HG03354 (cell line): ENCODE data around the gene PRM1.

ENCODE experiments used
- ATAC-seq: cut with Tn5 transposase; IDR thresholded peaks from one replicate; pipeline ENCODE4 v1.9.1; 2021; ENCODE audit warnings: mild to moderate bottlenecking; ENCODE audit not compliant: unreplicated experiment, poor library complexity, severe bottlenecking

PRM1 gene

DNA sequence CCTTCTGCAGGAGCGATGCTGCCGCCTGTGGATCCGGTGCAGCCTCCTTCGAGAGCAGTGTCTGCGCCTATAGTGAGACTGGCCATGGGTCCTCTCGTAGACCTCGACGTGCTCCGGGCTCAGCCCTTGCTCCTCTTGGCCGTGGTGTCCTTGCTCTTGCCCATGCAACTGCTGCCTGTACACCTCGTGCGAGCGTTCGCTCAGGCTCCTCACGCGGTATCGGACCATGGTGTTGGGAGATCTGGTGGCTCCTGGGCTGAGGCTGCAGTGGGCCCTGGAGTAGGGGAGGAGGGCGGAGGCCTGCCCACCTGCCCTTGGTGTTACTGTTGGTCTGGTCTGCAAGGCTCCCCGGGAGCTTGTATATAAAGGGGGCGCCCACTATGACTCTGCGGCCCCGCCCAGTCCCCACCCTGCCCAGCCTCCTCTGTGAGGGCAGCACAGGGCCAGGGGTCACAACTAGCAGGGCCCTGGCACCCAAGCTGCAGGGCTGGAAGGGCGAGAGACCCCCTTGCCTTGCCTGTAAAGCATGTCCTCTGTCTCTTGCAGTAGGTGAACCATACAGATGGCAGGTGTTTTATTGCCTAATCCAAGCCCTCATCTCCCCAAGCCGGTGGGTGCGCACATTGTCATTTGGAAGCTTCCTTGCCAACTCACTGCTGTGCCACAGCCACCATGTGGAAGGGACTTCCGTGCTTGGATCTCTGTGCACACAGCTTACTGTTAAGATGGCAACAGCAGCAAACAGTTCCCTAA, 4.8 kb downstream of the PRM1 start, which contains the start of gene PRM2:
Gene PRM2, minus strand, starts transcription at position 338 of the 753 bp plus-strand sequence. Its CDS starts 110 bp downstream, at position 228.
- no peak for ATAC-seq

DNA sequence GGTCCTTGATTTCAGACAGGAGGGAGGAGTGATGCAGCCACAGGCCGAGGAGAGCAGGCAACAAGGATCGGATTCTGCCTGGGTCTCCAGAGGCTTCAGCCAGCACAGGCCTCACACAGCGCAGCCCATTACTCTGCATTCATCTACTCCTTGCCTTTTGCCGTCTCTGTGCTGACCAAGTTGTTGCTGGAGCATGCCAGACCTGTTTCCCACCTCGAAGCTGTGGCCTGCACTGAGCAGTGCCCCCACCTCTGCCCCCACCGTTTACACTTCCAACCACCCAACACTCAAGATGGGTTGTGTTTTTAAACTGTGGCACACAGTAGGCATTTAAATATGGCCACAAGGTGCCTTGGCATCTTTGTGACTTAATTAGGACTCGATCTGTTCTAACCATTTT, 6.2 kb downstream of the PRM1 start:
- ATAC-seq: no peak

DNA sequence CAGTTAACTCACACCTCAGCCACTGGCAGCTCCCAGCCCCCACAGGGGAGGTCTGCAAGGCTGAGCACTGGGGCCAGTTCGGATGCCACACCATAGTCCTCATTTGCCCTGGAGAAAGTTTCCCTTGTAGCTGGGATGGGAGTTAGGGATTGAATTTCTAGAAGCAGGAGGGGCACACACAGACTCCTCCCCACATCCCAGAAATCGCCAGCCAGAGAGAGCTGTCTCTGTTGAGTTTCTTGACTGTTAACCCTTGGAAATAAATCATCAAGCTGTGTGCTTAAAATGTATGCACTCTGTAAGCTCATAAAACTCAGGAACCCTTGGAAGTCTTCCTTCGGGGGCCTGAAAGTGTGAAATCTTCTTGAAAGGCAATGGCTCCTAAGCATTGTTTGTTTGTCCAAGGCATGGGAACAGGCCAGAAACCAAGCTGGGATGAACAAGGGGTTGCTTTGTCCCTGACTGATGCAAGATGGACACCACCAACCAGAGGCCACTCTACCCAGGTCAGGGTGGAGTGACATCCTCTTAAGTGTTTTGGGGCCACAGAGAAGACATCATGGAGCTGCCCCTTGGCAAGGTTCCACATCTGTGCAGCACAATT, 7.3 kb downstream of the PRM1 start:
- no peak for ATAC-seq

DNA sequence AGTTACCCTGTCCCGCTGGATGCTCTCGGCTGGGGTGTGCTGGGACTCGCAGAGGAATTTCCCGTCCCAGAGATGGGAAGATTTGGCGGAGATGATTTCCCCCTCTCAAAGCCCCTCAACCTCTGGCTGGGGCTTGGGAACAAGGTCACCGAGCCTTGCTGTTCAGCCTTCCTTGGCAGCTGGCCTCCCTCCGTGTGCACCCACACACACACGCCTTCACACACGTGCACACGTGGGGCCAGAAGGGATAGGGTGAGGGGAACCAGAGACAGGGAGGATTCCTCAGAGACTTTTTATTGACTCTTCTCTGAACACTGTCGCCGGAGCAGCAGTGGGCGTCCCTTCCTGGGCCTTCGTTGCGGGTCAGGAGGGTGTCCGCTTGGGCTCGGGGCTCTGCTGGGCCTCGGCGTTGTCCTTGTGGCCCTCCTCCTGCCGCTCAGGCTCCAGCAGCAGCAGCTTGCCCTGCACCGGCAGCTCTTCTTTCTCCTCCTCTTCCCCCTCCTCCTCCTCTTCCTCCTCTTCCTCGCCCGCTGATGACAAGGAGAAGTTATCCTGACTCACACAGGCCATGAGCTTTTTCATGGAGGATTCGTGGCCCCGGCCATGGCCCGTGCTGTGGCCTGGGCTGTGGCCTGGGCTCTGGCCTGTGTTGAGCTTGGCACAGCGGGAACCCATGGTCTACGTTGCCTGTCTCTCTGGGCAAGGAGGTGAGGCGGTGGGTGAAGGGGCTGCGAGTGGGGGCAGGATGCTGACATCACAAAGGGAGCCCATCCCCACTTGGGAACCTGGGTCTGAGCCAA, 8.0 kb downstream of the PRM1 start, which contains the start of gene PRM3:
Gene PRM3, minus strand, starts transcription at position 709 of the 800 bp plus-strand sequence. Its CDS starts 34 bp downstream, at position 675.
- no peak for ATAC-seq

DNA sequence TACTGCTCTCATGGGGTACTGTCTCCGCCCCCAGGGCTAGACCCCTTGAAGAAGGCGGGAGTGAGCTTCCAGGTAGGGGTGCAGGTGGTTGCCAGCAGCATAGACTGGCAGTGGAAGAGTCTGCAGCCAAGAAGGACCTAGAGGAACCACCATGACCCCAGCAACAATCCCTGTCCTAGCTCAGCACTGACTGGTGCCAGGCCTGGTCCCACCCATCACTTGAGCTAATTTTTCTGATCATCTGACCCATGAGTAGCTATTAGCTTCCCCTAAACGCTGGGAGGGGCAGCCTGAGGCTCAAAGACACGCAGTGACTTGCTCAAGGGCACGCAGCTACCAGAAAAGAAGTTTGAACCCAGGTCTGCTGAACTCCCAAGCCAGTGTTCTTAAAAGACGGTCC, 8.6 kb downstream of the PRM1 start:
- ATAC-seq: no peak

DNA sequence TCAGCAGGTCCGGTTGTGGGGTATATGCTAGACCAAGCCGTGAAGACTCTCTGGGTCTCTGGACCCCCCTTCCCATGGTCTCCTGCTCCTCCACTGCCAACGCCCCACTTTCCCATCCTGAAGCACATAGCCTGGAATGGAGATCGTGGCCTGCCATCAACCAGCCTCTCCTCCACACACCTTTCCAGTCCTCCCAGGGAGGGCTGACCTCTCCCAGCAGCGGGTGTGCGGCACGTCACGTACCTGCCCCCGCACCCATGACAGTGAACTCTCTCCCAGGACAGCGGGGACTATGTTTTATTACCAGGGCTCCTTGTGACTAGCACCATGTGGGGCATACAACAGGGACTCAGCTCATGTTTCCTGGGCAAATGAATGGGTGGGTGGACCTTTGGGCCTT, 9.5 kb downstream of the PRM1 start:
- no peak for ATAC-seq

DNA sequence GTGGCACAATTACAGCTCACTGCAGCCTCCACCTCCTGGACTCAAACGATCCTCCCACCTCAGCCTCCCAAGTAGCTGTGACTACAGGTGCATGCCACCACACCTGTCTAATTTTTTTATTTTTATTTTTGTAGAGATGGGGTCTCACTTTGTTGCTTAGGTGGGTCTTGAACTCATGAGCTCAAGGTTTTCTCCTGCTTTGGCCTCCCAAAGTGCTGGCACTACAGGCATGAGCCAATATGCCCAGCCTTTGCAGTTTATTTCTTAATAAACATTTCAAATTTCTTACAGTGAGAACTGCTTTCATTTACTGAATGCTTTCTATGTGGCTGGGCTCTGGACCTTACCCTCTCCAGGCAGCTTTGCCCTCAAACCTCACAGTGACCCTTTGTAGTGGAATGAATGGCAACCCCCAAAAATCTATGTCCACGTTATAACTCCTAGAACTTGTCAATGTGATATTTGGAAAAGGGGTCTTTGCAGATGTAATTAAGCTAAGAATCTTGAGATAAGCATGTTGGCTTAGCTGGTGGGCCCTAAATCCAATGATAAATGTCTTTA, 10.4 kb downstream of the PRM1 start:
- no peak for ATAC-seq

DNA sequence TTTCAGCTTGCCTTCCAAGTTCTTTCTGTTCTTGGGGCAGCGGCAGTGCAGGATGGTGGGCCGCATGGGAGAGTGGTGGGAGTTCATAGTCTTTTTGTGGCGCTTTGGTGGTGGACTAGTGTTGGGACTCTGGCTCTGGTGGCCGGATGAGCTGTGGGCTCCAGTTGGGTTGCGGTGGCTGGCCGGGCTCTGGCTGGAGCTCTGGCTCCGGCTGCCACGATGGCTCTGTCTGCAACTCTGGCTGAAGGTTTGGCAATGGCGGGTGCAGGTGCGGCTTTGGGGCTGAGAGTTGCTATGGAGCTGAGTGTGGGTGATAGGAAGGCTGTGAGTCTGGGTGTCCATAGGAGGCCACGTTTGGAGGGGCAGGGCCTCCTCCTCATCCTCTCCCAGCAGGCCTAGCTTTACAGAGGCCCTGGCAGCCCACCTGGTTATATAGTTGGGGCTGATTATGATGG, 12.2 kb downstream of the PRM1 start, which contains the start of gene TNP2:
Gene TNP2, minus strand, starts transcription at position 405 of the 455 bp plus-strand sequence. Its CDS starts 63 bp downstream, at position 342.
- no peak for ATAC-seq

DNA sequence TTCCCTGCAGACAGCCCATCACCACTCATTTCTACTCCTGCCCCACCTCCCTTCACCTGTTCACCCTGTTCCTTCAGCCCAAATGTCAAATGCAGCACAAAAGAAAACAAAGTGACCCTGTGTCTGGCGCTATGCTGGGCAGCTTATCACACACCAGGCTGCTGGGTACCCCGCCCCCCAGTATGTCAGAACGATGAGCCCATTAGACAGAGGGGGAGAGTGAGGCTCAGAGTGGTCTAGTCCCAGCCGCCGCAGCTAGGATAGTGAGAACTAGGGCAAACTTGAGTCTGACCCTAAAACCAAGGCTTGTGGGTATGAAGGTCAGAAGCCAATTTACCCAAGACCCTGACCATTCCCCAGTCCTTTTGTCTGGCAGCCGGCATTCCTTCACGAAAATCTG, 16.0 kb downstream of the PRM1 start:
- ATAC-seq: no peak

DNA sequence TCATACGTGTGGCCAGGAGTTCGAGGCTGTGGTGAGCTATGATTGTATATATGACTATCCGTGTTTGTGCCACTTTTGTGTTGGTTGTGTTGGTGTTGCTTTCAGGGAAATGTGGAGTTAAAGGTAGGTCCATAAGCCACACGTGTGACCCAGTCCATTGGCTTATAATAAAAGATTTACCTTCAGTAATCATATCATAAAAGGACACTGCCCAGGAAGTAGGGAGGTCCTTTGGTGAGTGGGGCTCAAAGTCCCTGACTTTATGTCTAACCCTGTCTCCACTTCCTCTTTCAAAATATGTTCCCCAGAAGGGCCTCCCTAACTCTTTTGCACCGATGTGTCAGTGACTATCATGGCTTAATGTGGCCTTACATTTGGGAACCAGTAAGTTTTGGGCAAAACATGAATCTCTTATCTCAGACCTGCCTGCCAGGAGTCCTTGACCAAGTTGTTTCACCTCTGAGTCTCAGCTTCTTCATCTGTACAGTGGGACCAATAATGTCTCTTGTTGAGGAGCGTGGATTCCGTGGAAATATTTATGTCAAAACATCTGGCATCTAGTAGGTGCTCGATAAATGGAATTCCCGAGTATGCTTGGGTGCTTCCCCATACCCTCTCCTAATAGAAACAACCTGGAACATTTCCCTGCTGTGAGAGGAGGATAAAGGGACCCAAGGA, 16.8 kb downstream of the PRM1 start:
- ATAC-seq: no peak

DNA sequence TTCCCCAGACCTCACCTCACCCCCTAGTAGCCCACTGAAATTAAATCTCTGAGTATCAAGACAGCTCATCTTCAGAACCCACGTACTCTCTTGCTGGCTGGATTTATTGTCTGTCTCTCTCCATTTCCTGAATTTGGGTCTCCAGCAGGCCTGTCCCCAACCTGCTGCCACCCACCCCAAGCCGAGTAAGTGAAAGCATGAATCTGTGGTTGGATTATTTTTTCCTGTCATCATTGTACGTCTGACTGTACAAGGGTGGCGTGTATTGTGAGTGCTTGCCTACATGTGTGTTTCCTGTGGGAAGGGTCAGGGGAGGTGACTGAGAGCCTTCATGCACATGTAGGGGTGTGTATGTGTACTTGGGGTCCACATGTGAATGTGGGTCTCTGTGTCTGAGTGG, 17.4 kb downstream of the PRM1 start:
- no peak for ATAC-seq

DNA sequence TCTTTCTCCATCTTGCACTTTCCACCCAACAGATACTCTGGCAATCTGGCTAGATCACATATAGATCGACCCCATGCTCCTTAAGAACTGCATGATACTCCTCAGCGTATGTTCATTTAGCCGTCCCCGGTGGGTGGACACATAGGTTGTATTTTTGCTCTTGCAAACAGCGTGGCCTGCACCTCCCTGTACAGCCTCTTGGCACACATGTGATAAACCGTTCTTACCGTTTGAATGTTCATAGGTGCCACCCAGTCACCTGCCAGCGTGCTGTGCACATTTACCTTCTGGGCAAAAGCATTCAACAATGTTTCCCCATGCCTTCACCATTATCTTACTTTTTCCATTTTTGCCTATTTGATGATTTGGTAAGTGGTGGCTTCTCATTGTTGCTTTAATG, 18.2 kb downstream of the PRM1 start:
- ATAC-seq: no peak

DNA sequence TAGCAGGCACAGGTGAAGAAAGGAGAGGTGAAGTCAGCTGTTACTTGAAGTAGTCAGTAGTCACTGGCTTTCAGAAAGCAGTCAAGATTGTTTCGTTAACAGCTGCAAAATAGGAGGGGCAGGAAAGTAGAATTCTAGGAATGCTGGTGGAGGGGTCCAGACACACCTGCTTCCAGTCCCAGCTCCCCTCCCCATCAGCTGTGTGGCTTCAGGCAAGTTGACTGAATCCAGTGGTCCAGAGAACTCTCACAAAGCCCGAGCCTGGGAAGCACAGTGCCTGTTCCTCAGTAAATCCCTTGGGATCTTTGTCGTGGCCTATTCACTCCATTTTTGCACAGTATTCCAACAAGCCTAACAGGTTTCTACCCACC, 20.5 kb downstream of the PRM1 start:
- ATAC-seq: no peak

DNA sequence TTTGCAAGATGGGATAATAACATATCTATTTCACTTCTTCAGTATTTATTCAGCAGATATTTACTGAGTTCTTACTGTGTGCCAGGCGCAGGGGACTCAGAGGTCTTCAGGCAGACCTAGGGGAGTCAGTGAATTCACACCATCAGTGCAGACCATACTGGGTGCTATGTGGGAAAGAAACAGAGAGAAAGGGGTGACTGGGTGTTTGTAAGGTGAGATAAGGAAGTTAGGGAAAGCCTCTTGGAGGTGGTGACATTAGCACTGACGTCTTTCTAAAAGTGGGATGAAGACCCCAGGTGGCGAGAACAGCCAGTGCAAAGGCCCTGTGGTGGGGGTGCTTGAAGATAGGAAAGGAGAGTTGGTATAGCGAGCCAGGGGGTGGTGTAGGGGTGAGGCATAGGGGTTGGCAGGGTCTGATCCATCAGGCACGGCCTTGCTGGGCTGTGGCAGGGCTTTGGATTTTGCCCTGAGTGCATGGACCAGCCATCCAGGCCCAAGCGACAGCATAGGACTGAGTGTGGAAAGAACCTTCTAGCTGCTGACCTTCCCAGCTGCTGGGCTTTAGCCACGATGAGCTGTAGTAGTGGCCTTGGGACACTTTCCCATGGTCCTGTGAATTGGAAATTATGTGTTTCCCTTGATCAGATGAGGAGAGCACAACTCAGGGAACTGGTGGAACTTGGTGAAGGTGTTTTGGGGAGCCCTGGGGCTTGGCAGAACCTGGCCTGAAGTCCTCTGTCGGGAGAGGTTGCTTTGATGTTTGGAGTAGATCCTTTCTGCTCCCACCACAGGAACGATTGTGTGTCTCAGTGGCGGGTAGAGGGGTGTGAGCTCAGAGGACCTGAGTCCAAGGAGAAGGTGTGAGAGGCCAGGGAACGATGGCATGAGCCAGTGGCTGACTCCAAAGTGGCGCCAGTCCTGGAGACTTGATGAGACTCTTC, 21.2 kb downstream of the PRM1 start:
- no peak for ATAC-seq

DNA sequence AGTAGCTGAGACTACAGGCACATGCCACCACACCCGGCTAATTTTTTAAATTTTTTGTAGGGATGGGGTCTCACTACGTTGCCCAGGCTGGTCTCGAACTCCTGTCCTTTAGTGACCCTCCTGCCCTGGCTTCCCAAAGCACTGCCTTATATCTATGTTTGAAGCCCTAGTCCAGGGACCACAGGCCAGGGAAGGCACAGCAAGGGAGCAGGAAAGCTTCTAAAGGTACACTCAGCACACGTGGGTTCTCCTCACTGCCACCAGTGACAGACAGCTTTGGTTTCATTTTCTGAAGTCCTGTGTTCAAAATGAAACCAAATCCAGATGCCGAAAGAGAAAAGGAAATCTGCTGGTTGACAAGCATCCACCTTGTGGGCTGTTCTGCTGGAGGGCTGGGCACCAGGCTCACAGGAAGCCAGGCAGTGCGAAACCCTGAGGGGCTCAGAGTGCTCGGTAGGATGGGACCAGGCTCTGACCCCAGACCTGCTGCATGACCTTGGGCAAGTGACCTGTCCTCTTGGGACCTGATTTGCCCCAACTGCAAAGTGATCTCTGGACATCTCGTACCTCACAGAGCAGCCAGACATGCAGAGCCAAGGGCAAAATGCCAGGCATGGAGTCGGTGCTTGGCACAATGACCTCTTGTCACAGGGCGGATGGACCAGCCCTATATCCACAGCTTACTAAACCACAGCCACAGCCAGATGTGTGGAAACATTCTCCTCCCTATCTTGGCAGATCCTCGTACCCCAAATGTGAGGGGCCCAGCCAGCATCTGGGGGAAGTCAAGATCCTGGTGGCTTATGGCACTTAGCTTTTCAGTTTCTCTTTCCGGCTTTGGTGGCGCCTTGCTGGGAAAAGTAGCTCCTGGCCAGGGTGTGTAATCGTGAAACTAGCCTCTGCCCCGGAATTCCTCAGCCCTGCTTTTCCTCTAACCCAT, 22.3 kb downstream of the PRM1 start:
- no peak for ATAC-seq

DNA sequence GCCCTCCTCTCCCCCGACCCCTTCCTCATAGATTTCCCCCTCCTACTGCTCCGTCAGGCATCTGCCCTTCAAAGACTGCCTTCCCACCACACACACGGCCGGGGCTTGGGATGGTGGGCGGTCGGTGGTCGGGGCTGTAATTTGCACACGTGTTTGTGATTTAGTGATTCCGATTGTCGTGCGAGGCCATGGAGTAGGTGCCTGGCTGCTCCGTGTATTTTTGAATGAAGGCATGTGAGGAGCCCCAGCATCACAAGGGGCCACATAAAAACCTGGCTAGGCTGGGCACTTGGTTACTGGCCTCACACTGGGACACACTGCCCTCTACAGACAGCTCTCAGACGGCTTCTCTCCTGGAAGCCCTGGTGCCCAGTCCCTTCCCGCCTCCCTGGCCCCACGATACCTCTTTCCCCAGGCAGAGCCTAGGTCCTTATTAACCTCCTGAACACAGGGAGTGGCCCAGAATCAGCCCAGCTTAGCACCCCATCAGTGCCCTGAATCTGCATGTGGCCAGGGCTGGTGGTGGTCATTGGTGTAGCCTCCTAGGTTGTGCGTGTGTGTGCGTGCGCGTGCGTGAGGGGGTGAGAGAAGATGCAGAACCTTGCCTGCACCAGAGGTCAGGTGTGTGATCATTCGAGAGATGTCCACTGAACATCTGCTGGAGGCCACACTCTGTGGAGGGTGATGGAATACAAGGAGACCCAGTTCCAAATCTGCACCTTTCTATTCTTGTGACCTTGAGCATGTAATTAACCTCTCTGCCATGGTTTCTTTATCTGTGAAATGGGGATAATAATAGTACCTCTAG, 23.8 kb downstream of the PRM1 start:
- no peak for ATAC-seq

DNA sequence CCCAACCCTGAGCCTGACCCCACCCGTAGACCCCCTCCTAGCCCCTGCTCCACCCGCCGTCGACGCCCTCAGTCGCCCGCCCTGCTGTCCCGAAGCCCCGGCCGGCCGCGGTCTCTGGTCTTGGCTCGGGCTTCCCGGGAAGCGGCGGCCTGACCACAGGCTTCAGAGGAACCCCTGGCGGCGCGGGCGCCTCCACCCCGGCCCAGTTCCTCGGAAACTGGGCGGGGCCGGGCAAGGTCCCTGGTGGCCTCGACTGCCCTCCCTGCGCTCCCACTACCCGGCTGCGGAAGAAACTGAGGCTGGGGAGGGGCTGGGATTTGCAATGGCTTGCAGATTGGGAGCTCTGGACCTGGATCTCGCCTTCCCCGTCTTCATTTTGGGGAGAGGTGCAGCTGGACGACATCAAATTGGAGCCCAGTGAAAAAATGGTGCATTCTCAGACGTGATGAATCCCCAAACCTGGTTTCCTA, 24.4 kb downstream of the PRM1 start:
- ATAC-seq: no peak
